UCSD-AML1 (cell line): ENCODE results near the gene NCR3LG1.

Experiments used
- DNase-seq: peaks from one replicate; lab custom pipeline; 2025; ENCODE audit not compliant: unreplicated experiment; lab: John Stamatoyannopoulos, UW

Gene NCR3LG1

DNA sequence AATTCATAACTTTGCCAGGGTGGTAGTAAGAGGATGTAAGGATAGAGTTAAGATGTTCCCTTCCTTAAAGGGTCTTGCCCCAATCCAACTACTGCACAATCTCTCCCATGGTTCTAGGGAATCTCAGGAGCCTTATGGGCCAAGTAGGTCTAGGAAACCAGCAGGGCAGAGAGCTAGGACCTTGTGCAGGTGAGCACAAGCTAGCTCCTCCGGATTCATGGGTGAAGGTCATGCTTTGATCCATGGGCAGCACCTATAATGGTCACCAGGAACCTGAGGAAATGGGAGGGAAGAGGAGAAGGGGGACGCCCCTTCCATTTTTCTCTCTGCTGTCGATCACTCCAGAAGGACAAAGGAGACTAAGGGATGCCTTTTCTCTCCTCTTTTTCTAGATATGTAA, 20.0 kb downstream of the NCR3LG1 start:
- DNase-seq = no peak

DNA sequence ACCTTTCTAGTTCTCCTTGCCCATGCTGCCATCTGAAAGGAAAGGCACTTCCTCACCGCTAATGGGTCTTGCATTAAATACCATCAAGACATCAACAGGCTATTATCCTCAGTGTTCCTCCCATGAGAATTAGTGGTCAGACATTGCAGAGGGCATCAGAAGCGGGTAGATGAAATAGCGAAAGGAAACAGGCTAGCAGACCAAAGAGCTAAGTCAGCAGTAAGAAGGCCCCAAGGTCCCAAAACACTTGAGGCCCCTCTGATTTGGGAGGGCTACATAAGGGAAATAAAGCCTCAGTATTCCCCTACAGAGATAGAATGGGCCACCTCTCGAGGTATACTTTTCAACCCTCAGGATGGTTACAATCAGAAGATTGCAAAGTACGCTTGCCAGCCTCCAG, 23.9 kb downstream of the NCR3LG1 start:
- DNase-seq = no peak

GRCh38 chr11:17376493-17376892, 24.9 kb downstream of the NCR3LG1 start:
- DNase-seq = no peak

GRCh38 chr11:17378655-17379054, 27.1 kb downstream of the NCR3LG1 start:
- DNase-seq = no peak

DNA sequence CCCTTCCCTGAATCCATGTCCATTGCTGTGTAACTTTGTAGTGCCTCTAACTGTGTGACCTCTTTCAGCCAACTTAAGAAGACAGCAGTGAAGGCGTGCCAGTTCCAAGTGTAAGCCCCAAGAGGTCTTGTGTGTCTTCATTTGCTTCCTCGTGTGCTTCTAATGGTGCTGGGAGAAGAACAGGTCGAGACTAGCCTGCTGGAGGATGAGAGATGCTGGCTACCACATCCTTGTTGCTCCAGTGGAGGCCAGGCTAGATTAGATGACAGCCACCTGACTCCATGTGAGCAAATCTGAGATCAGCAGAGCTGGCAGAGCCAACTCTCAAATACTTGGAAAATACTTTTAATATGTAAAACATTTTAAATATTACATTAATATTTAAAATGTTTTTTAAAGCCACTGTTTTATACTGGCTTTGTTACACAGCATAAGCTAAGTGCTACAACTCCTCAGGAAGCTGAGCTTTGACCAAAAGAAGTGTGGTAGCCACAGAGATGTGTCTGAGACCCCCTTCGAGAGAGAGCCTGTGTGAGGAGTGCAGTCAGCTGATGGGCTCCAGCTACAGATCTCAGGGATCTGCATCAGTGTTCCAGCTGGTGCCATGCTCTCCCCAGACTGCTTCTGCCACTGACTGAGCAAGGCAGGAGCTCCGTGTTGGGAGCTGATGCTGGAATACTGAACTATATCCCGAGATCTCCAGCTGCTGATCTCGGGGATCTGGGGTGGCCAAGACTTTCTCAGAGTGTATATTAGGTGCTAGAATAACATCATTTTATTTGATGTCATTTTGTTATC, 28.0 kb downstream of the NCR3LG1 start:
- no peak for DNase-seq

GRCh38 chr11:17381156-17381555, 29.6 kb downstream of the NCR3LG1 start:
- no peak for DNase-seq

DNA sequence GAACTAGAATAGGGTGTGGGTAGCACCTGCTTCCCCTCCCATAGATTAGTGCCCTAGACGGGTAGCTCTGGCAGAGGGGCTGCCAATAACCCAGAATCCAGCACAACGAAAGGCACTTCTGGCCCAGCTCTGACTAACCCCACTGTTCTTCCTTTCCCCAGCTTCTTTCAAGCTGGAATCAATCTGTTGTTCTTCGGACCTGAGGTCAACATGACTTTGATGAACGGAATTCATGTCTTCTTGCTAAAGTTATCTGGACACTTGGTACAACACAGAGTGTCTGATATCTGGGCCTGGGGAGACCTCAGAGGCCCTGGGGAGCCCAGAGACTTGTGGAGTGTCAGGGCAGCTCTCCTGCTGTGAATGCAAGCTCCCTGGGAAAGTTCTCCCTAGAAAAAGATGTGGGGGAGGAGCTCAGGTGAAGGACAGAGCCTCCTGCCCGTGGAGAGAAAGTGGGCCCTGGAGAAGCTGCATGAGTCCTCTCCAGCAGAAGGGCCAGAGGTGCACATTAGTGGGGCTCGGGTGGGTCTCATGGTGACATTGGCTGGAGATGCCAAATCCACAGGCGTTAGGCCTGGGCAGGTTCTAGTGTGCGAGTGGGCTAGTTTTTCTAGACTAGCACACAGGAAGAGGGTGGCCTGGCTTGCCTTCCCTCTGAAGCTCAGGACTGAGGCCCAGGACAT, 30.6 kb downstream of the NCR3LG1 start:
- no peak for DNase-seq

GRCh38 chr11:17383461-17383860, 31.9 kb downstream of the NCR3LG1 start:
- DNase-seq = no peak

GRCh38 chr11:17384002-17384511, 32.5 kb downstream of the NCR3LG1 start:
- peak; percentile 73 for DNase-seq

- no peak for DNase-seq
These were observed 33.9 kb downstream of the NCR3LG1 start for GRCh38 chr11:17385492-17385891.

GRCh38 chr11:17385926-17386325, 34.3 kb downstream of the NCR3LG1 start:
- no peak for DNase-seq

DNA sequence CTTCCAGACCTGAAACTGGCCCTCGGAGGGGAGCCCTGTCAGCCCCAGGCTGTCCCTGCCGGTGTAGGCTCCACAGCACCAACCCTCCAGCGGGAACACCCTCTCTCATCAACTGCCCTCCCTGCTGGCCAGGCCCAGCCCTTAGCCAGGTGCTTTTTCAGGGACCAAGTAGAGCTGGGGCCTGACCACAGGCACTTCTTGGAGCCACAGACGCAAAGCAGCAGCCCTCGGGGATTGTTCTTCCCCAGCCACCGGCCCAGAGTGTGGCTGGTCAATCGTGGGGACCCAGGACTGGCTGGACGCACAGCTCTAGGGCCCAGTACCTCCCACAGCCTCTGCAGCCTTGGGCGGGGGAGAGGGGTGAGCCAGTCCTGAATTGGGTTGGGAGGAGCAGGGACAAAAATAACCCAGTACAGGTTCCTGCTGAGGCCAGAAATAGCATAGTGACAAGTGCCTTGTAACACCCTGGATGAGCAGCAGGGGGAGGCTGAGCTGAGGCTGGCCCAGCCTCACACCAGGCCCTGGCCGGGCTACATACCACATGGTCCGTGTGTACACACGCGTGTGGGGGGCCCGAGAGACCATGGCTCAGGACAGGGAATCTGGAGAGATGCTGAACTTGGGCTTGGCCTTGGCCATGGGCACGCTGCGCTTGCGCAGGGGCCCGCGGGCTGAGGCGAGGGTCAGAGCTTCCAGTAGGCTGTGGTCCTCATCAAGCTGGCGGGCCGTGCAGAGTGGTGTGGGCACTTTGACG, 34.9 kb downstream of the NCR3LG1 start:
- DNase-seq = peak; percentile 63

DNA sequence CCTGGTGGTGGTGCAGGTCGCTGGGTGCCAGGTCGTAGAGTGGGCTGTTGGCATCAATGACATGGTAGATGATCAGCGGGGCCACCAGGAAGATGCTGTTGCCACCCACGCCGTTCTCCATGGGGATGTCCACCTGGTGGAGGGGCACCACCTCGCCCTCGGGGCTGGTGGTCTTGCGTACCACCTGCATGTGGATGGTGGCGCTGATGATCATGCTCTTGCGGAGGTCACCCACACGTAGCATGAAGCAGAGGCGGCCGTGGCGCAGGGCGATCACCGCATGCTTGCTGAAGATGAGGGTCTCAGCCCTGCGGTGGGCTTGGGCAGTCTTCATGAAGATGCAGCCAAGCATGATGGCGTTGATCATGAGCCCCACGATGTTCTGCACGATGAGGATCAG, 35.7 kb downstream of the NCR3LG1 start:
- DNase-seq = no peak

DNA sequence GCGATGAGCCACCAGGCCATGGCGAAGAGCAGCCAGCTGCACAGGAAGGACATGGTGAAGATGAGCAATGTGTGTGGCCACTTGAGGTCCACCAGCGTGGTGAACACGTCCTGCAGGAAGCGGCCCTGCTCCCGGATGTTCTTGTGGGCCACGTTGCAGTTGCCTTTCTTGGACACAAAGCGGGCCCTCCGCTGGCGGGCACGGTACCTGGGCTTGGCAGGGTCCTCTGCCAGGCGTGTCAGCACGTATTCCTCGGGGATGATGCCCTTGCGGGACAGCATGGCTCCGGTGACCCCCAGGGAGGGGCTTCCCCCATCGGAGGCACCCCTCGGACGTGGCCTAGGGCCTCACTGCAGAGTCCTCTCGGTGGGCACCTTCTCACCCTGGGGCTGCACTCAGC, 36.2 kb downstream of the NCR3LG1 start:
- DNase-seq = no peak

- no peak for DNase-seq
These were observed 37.1 kb downstream of the NCR3LG1 start, which contains the start of gene KCNJ11 for GRCh38 chr11:17388609-17389210. TSS of gene KCNJ11 (minus strand) at chr11:17388659. CDS start at chr11:17388091, 568 bp downstream.

- DNase-seq = peak; percentile 74
These were observed 37.8 kb downstream of the NCR3LG1 start for GRCh38 chr11:17389211-17389956.

DNA sequence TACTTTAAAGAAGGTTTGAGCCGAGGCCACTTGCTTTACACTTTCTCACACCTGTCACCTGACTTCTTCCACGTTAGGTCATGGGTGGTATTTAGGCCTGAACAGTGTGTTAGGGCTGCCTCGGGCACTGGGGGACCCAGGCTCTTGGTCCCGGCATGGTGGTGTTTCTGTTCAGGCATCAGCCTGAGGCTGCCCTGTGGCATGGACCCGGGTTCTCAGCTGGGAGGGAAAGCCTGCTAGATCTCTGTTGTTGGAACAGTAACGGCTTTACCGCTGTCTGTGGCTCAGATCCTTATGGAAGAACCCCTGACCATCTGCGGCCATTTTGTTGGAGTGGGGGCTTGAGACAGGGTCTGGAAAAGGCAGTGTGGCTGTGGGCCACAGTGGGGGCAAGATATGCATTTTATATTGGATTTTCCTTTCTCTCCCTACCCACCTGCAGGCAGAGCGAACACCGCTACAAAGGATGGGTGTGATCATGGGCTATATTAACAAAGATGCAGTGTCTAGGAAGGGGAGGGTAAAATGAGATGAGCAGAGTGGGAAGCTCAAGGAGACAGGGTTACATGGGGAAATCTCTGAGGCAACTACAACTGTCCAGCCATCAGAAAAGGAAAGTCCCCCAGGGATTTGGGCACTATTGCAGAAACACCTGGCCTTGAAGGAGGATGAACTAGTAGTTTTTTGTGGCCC, 38.5 kb downstream of the NCR3LG1 start:
- DNase-seq = no peak

DNA sequence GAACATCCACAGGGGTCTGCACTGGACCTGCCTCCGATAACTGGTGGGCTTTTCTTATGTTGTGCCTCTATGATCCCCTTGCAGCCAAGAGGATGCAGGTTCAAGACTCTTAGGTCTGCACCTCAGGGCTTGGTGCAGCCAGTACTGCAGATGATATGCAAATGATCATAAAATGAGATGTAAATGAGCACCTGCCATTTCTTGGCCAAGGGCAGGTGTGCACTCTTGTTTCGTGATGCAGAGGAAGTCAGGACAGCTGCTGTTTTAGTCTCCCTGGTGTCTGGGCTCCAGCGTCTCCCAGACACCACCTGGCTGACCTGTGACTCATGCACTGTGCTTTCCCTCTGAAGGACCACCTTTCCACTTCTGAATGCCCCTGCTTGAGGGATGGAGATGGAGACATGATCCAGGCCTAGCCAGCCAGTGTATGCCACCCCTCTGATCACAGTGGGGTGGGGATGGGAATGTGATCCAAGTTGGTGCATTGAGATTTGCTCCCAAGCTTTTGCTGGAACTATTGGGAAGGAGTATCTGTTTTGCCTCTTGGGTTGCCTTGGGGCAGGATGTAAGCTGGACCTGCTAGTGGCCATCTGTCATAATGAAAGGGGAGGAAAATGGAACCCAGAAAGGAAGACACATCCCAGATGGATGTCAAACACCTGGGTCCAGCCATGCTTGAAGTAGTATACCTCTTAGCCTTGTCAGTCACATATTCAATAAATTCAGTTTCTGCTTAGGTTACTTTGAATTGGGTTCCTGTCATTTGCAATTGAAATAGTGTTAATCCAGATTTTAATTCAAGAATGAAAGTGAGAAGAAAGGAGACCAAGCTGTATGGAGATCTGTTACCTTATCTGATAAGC, 40.1 kb downstream of the NCR3LG1 start:
- no peak for DNase-seq

DNA sequence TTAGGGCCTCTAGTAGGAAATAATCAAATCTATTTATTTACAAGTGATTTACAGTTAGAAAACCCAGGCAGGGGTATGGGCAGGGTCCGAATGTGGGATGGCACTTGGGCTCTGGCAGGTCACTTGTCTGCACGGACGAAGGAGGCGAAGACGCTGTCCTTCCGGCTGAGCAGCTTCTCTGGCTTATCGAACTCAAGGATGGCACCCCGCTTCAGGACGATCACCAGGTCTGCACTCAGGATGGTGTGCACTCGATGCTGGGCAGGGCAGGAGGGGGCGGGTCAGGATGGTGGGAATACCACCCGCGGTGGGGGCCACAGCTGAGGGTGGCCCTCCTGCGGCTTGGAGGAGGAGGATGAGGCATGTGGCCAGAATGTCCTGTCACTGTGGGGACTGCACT, 41.3 kb downstream of the NCR3LG1 start:
- no peak for DNase-seq
